COLO668 (cell line): ENCODE measurements around the gene TM4SF5.

Experiments
- DNase-seq: peaks from one replicate; lab custom pipeline; 2025; ENCODE audit not compliant: unreplicated experiment; lab: John Stamatoyannopoulos, UW

Gene TM4SF5

DNA sequence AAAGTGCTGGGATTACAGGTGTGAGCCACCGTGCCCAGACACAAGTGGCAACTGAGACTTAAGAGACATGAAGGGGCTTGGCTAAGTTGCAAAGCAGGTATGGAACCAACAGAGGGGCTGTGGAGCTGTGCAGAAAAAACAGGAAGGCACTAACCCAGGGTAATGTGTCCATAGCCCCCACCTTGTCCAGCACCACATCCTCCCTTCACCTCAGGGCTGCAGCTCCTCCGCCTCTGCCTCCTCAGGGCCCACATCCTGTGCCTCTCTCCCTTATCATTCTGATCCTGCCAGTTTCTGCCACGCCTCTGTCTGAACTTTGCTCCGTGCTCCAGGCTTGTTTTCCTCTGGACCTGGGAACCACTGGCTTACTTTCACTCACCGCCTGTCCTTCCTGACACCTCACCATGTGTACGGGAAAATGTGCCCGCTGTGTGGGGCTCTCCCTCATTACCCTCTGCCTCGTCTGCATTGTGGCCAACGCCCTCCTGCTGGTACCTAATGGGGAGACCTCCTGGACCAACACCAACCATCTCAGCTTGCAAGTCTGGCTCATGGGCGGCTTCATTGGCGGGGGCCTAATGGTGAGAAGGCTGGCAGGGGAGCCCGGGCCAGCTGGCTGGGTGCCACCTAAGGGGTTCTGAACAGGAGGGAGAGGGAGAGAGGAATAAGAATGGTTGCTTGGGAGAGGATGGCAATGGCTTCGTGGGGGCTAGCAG is at the start of gene TM4SF5:
TM4SF5 (plus strand) TSS at position 368 of the 716 bp plus-strand sequence; CDS start at position 405, 37 bp downstream.
- DNase-seq = peak; percentile 20

DNA sequence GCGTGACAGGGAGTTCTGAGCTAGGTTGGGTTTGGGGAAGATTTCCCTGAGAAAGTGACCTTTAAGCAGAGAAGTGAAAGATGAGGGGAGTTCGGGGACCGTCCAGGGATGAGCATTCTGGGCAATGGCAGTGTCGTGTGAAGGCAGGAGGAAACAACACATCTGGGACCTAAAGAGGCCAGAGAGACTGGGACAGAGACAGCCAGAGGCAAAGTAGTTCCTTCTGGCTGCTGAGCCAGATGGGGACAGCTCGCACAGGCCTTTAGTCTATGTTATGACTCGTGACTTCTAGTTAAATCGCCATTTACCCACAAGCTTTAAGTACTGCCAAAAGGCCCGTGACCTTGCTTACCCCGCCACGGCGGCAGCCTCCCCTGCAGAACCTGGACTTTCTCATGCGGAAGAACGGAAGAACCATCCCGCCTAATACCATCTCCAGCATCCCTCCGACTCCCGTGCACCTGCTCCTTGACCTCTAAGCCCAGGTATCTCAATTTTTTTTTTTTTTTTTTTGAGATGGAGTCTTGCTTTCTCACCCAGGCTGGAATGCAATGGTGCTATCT is 48.9 kb upstream of the TM4SF5 start:
- no peak for DNase-seq

GRCh38 chr17:4724650-4725049 is 47.0 kb upstream of the TM4SF5 start:
- DNase-seq = no peak

DNA sequence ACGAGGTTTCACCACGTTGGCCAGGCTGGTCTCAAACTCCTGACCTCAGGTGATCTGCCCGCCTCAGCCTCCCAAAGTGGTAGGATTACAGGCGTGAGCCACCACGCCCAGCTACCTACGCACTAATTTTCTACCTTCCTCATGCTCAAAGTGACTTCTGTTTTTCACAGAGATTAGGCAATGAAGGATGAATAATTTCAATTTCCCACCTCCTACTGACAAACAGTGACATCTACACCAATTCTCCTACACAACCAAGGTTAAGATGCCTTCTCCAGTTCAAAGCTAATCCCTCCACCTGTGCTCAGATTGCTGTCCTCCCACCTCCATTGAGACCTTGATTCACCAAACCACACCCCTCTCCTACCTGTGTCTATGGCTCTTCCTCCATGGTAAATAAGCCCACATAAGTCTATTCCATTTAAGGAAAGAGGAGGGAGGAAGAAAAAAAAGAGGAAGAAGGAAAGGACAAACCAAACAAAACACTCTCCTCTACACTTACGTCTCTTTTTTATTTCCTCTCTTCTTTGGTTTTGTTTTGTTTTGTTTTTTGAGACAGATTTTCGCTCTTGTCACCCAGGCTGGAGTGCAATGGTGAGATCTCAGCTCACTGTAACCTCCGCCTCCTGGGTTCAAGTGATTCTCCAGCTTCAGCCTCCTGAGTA is 45.9 kb upstream of the TM4SF5 start:
- no peak for DNase-seq

GRCh38 chr17:4728124-4728523 is 43.6 kb upstream of the TM4SF5 start:
- DNase-seq = no peak

DNA sequence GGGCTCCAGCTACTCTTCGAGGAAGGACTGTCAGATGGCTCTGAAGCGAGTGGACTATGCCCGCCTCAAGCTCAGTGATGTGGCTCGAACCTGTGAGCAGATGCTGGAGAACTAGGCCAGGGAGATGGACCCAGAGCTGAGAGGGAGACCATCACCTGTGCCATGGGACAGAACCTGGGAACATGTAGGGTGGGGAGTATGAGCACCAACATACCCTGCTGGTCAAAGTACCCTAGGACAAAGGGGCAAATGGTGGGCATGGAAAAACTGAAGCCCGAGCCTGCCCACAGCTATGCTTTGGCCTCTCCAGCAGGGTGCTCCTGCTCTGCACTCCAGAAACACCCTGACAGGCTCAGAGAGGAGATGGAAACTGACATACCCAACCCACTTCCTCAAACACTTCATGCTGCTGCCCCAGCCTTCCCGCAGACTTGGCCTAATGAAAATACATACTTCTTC is 38.6 kb upstream of the TM4SF5 start:
- no peak for DNase-seq

DNA sequence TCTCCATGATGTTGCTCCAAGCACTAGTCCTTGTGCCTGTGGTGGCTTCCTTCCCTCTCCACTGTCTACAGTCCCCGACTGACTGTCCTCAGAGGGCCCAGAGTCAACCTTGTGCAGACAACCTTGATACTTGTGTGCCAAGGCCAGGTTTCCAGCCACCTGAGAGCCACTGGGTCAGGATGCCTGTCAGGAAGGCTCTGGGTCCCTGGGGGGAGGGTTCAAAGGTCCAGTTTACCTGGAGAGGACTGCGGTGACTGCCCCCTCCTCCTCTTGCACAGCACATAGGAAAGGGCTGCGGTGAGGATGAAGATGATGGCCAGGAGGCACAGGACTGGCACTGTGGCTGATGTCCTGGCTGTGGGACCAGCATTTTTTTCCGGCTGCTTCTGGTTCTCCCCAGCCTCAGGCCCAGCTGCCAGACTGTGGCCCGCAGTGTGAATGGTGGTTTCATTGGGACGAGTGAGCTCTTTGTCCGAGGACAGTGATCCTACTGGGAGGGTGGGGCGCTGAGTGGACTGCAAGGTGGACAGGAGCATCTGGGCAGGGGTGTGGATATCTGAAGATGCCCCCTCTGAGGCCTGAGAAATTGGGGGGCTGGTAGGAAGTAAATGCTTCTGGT is 36.7 kb upstream of the TM4SF5 start:
- no peak for DNase-seq

DNA sequence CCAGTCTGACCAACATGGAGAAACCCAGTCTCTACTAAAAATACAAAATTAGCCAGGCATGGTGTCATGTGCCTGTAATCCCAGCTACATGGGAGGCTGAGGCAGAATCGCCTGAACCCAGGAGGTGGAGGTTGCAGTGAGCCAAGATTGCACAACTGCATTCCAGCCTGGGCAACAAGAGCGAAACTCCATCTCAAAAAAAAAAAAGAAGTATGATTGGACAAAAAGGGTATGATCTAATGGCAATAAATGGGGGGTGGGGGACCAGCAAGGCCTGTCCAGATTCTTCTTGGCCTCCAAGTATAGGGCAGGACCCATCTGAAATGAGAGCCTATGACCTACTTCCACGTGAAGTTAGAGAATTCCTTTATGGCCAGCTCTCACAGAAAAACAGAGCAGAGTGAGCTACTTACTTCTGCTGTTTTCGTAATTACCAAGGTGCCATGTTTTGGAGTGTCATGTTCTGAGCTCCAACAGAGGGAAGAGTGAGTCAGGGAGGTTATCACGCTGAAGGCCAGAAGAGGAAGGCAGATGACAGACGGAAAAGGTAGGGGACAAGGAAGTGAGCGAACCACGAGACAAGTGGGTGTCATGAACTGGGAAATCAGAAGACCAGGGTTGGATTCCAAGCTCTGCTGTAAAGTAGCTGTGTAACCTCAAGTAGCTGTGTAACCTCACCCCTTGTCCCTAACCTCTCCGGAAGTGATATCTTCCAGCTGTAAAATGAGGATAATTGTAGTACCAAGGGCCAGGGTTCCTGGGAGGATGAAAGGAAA is 35.6 kb upstream of the TM4SF5 start:
- DNase-seq = no peak

DNA sequence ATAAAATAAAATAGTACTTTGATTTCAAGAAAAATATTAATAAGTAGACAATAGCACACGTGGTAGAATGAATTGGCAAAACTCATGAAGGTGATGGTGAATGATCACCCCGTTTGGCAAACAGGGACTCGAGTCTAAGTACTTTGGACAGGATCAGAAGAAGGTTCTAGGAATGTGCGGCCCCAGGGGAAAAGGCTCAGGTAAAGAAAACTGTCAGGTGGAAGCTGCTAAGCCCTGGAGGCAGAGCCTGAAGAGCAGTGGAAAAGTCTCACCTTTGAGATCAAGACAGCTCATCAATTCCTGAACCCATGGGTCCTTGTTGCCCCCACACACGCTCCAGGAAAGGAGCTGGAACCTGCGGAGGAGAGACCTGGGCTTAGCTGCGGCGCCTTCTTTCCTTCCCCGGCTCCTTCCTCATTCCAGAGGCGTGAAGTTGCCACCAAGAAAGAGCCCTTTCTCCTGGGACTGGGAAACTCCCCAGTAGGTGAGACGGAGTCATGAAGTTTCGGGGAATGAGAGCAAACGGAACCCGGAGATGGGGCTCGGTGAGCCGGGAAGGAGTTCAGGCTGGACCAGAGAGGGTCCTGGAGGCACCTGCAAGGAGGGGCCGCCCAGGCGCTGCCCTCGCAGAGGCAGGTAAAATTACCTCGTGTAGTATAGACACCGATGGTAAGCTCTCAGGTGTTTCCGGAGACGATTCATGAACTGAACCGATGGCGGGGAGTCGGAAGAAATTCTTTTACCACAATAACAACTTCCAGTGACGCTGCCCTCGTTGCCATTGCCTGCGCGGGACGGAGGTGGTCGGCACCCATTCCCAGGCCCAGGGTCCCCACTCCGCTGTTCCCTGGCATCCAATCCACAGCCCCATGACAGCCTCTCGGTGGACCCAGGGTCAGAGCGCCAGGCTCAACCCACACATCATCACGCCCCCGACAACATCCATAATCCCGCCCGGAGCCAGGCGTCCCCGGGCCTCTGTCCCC is 33.3 kb upstream of the TM4SF5 start:
- DNase-seq = no peak

DNA sequence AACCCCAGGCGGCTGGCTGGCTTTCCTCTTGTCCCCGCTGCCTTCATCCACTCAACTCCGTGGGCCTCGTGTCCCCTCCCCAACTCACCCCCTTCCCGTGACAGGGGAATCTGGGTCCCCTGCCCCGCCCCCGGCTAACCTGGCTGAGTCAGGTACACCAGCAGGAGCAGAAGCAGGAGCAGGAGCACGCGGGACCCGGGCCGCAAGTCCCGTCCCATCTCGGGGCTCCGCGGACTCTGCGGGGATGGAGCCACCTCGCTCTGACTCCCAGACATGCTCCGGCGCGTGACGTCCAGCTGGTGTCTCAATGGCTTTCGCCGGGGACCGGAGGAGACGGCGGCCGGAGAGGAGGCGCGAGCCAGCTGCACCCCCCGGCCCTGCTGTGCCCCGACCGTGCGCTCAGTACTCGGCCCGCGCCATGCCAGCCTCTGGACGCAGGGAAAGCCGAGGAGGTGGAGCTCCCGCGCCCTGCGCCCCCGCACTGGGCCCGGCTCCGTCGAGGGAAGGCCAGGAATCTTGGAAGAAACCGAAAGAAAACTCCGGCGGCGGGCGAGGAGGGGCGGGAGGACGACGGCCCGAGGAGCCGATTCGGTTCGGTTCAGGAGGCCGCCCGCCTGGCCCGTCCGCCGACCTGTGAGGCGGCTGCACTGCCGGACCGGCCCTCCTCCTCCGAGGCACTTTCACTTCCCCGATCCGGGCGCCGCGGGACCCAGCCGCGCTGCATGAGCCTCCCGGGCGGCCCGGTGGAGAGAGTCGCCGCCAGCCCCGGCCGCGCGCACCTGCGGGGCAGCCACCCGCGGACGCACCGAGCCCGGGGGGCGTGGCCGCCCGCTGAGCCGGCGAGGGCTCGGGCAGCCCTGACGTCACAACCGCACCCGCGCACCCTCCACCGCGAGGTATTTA is 32.3 kb upstream of the TM4SF5 start, which contains the start of the genes CXCL16 and ZMYND15:
CXCL16 (minus strand) TSS at position 807 of the 903 bp plus-strand sequence; CDS start at position 218, 589 bp downstream.
ZMYND15 (plus strand) TSS at position 712 of the 903 bp plus-strand sequence. CDS start 716 bp downstream, outside the sequence.
- peak; percentile 45 for DNase-seq

DNA sequence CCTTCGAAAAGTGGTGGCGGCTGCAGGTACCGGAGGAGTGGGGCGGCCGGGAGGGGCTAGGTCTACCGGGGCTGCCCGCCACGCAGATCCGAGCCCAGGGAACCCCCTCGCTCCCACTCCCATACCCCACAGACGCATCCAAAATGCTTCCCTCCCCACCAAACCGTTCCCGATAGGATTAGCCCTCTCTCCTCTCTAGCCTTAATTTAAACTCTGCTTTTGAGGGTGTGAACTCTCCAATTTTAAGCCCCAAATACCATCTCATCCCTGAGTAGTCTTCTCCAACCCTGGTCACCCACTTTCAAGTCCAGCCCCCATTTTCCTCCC is 31.7 kb upstream of the TM4SF5 start:
- no peak for DNase-seq

DNA sequence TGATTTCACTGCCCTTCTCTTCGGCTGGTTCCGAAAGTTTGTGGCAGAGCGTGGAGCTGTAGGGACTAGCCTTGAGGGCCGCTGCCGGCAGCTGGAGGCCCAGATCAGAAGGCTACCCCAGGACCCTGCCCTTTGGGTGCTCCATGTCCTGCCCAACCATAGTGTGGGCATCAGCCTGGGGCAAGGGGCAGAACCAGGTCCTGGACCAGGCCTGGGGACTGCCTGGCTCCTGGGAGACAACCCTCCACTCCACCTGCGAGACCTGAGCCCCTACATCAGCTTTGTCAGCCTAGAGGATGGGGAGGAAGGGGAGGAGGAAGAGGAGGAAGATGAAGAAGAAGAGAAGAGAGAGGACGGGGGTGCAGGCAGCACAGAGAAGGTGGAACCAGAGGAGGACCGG is 31.1 kb upstream of the TM4SF5 start:
- no peak for DNase-seq

- no peak for DNase-seq
Measured at GRCh38 chr17:4741544-4741943, 30.1 kb upstream of the TM4SF5 start.

- DNase-seq = no peak
Measured at GRCh38 chr17:4742133-4742532, 29.6 kb upstream of the TM4SF5 start.

DNA sequence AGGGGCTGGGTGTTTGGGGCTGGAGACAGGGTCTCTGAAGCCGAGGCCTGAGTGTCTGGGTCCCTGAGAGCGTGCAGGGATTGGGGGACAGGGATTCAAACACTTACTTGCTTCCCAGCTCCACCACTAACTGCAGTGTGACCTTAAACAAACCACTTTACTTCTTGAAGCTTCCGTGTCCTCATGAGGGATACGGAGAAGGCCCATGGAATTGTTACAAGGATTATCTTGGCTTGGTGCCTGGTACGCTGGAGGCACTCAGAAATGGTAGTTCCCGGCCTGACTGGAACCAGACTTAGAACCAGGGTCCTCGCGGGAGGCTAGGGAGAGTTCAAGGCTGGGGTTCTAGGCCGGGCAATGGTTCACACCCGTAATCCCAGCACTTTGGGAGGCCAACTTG is 29.1 kb upstream of the TM4SF5 start:
- DNase-seq = no peak

DNA sequence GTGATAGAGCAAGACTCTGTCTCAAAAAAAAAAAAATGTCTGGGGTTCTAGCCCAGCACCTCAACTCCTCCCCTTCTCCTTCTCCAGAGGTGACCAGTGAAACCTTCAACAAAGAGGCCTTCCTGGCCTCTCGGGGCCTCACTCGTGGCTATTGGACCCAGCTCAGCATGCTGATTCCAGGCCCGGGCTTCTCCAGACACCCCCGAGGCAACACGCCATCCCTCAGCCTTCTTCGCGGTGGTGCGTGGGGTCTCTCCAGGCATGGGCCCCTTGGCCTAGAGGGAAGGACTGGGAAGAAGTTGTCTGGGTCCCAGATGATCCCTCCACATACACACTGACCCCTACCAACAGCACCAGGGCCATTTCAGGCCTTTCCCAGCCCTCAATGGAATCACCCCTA is 28.5 kb upstream of the TM4SF5 start:
- DNase-seq = no peak

DNA sequence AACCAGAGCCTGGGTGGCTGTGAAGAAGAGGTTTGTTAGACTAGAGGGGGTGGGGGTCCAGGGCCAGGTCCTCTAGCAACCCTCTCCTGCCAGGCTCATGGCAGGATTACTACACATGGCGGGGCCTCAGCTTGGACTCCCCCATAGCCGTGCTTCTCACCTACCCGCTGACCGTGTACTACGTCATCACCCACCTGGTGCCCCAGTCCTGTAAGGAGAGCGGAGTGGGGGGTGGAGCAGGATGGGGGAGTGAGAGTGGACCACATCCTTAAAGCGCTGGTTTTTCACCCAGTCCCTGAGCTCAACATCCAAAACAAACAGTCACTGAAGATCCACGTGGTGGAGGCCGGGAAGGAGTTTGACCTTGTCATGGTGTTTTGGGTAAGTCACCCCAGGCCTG is 27.8 kb upstream of the TM4SF5 start:
- DNase-seq = no peak

- no peak for DNase-seq
Measured at GRCh38 chr17:4744999-4745969, 26.4 kb upstream of the TM4SF5 start.
